Gastroesophageal sphincter (tissue), 4 donors: ENCODE results near the gene USP43. TPM values are rescaled to one million over a fixed set of nuclear protein-coding genes. Genes with fewer than 3 reads are reported as not detected.

Experiments
- ATAC-seq: fragments of 150-250 bp; one replicate; pipeline ENCODE4 v1.9.1; 2016; ENCODE audit warnings: mild to moderate bottlenecking, moderate library complexity
- H3K27ac ChIP-seq, 4 donors: fragments of 200-600 bp; sonication (generic) in 3 of 4; 1 replicate in 3 of 4; 2 replicates in 1 of 4; pipeline ENCODE4 v1.5.1; 2016 to 2019
- H3K27me3 ChIP-seq: fragments of 200-600 bp; sonication (generic); one replicate; pipeline ENCODE4 v1.5.1; 2019
- H3K36me3 ChIP-seq, 2 donors: fragments of 200-600 bp; sonication (generic); one replicate each; pipeline ENCODE4 v1.5.1; 2019; ENCODE audit warnings: control low read depth in 1 of 2
- H3K4me1 ChIP-seq, 3 donors: fragments of 200-600 bp; sonication (generic); 1 replicate in 2 of 3; 2 replicates in 1 of 3; pipeline ENCODE4 v1.5.1; 2016 to 2019; ENCODE audit warnings: control low read depth in 2 of 3
- H3K4me3 ChIP-seq, 2 donors: fragments of 200-600 bp; sonication (generic); one replicate each; pipeline ENCODE4 v1.5.1; 2019; ENCODE audit warnings: mild to moderate bottlenecking in 1 of 2, moderate library complexity in 1 of 2
- H3K9me3 ChIP-seq, 3 donors: fragments of 200-600 bp; sonication (generic); one replicate each; pipeline ENCODE4 v1.5.1; 2017 to 2019; ENCODE audit warnings: control low read depth in 2 of 3
- EP300 ChIP-seq: sonication (generic); formaldehyde crosslinking; IDR thresholded peaks from one replicate; pipeline ENCODE4 v1.6.1; 2017; ENCODE audit warnings: antibody characterized with exemption, mild to moderate bottlenecking
- POLR2A ChIP-seq, 2 donors: fragments of 450-650 bp; IDR thresholded peaks; one replicate each; pipeline ENCODE4 v1.6.1; 2017; ENCODE audit warnings: antibody characterized with exemption in 2 of 2, mild to moderate bottlenecking in 2 of 2, moderate library complexity in 1 of 2
- POLR2AphosphoS5 ChIP-seq: sonication (generic); formaldehyde crosslinking; IDR thresholded peaks from one replicate; pipeline ENCODE4 v1.6.1; 2017; ENCODE audit warnings: antibody characterized with exemption
- WGBS, 2 donors: methylation state at CpG; one replicate each; pipeline ENCODE4 v1.1.5; 2018; ENCODE audit warnings: low coverage in 1 of 2; 5-methylcytosine and 5-hydroxymethylcytosine counted together
- total RNA-seq, 4 donors: library from RNA; depleted of rRNA; stranded (reverse); fragments of >200 nt; gene quantifications; one replicate each; pipeline ENCODE4 v1.1.0, GENCODE V29; 2016
- TF ChIP-seq, protein P1 (sequence below), 4 experiments: fragments of 200-600 bp in 2 of 4; fragments of 450-650 bp in 2 of 4; sonication (generic) in 1 of 4; IDR thresholded peaks; one replicate each; pipeline ENCODE4 v1.5.1; 2017 to 2019; ENCODE audit warnings: antibody characterized with exemption in 4 of 4, mild to moderate bottlenecking in 2 of 4, moderate library complexity in 2 of 4

The USP43 gene
- total RNA-seq, 4 donors from 2014 or later, result 0.17 to 0.27 TPM; not detected in 2

DNA sequence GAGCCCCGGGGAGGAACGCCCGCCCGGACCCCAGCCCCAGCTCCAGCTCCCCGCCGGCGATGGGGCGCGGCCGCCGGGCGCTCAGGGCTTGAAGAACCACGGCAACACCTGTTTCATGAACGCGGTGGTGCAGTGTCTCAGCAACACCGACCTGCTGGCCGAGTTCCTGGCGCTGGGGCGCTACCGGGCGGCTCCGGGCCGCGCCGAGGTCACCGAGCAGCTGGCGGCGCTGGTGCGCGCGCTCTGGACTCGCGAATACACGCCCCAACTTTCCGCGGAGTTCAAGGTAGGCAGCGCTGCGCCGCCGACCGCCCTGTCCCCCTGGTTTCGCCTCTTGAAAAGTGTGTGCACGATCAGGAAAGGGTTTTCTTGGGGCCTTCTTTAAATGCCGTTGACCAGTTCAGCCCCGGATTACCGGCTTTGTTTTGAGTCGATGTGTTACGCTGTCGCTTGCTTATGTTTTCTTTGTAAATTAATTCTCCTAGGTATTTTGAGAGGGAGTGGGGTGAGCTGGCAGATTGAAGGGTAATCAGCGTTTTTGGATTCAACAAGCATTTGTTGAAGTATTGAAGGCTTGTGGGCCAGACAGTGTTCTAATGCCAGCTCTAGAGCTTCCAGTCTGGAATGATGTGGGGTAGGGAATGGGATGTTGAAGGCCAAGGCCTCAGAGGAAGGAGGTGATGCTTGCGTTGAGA, 681 bp downstream of the USP43 start:
- Histone ChIP-seq H3K4me3 (peak overlapping the region; percentile 29 to 56), H3K36me3 (no peaks in the 10 kb centered on the region), H3K27me3 (peaks cover 91% of the 10 kb centered on the region), H3K4me1 (peaks cover 0 to 24% (median 11%) of the 10 kb centered on the region in 3 donors), H3K27ac (no peak overlapping the region), H3K9me3 (no peaks in the 10 kb centered on the region)
- TF ChIP-seq POLR2A (IDR thresholded peaks at IDR 0.05) (no peak), EP300 (no peak), POLR2AphosphoS5 (no peak)
- TF ChIP-seq, protein P1, sequence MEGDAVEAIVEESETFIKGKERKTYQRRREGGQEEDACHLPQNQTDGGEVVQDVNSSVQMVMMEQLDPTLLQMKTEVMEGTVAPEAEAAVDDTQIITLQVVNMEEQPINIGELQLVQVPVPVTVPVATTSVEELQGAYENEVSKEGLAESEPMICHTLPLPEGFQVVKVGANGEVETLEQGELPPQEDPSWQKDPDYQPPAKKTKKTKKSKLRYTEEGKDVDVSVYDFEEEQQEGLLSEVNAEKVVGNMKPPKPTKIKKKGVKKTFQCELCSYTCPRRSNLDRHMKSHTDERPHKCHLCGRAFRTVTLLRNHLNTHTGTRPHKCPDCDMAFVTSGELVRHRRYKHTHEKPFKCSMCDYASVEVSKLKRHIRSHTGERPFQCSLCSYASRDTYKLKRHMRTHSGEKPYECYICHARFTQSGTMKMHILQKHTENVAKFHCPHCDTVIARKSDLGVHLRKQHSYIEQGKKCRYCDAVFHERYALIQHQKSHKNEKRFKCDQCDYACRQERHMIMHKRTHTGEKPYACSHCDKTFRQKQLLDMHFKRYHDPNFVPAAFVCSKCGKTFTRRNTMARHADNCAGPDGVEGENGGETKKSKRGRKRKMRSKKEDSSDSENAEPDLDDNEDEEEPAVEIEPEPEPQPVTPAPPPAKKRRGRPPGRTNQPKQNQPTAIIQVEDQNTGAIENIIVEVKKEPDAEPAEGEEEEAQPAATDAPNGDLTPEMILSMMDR (IDR thresholded peaks at IDR 0.05), result no peak
- ATAC-seq, result no peak
- 13% methylated on average over 3 of the region's 51 CpGs; no CpG with 5 or more reads in 1 of the 2 donors for WGBS, 2 donors

DNA sequence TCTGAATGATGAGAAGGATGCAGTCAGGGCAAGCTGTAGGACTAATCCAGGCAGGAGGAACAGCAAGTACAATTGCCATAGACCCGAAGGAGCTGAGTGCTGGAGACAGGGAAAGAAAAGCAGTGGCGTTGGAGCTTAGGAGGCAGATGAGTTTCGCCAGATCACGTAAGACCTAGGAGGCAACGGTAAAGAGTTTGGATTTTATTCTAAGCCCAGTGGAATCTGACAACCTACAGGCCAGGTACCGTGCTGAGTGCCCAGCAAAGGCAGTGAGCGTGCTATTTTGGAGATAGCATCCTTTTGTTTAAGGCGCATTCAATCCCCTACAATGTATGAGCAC, 1.2 kb downstream of the USP43 start:
- Histone ChIP-seq H3K27me3 (peaks cover 88% of the 10 kb centered on the region), H3K4me3 (no peak overlapping the region), H3K36me3 (no peaks in the 10 kb centered on the region), H3K27ac (no peak overlapping the region), H3K9me3 (no peaks in the 10 kb centered on the region), H3K4me1 (peaks cover 0 to 24% (median 11%) of the 10 kb centered on the region in 3 donors)
- TF ChIP-seq, protein P1 (IDR thresholded peaks at IDR 0.05), result no peak
- TF ChIP-seq EP300 (no peak), POLR2A (IDR thresholded peaks at IDR 0.05) (no peak), POLR2AphosphoS5 (no peak)
- 29 to 57% methylated on average over 7 to 8 of the region's 8 CpGs for WGBS, 2 donors
- ATAC-seq, result no peak

DNA sequence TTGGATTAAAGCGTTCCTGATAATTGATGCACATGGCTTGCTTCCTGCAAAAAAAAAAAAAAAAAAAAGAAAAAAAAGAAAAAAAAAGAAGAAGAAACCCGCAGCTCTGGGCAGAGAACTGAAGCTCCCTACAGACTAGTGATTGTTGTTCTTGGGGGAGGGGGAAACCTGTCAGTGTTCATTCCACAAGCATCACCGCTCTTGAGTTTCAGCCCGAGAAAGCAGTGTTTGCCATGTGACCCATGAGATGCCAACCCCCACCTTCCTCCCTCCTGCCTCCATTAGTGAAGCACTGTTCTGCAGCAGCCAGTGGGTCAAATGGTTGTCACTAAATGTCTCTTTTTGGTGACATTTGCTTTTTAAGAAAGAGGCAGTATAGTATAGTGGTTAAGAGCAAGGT, 1.7 kb downstream of the USP43 start:
- Histone ChIP-seq H3K27ac (no peak overlapping the region), H3K9me3 (no peaks in the 10 kb centered on the region), H3K27me3 (peaks cover 85% of the 10 kb centered on the region), H3K4me1 (peaks cover 0 to 24% (median 11%) of the 10 kb centered on the region in 3 donors), H3K4me3 (no peak overlapping the region), H3K36me3 (no peaks in the 10 kb centered on the region)
- 37 to 48% methylated on average over 4 of the region's 4 CpGs for WGBS, 2 donors
- TF ChIP-seq, protein P1 (IDR thresholded peaks at IDR 0.05), result no peak
- TF ChIP-seq EP300 (no peak), POLR2AphosphoS5 (no peak), POLR2A (IDR thresholded peaks at IDR 0.05) (no peak)
- ATAC-seq, result no peak

DNA sequence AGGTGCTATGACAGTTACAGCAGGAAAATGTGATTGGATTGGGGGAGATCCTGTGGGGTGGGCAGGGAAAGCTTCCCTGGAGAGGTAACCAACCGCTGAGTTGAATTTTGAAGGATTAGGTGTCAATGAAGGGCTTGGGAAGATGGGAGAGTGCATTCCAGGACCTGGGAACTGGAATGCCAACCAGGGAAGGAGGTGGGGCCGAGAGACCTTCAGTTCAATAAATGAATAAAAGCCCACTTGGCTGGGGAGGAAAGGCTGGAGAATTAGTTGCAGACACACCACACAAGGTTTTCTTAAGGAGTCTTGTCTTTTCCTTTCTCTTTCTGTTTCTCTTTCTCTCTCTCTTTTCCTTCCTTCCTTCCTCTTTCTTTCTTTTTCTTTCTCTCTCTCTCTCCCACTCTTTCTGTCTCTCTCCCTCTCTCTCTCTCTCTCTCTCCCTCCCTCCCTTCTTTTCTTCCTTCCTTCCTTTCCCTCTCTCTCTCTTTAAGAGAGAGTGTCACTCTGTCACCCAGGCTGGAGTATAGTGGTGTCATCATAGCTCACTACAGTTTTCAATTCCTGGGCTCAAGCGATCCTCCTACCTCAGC, 3.3 kb downstream of the USP43 start:
- no peak for ATAC-seq
- Histone ChIP-seq H3K4me1 (peaks cover 0 to 24% (median 11%) of the 10 kb centered on the region in 3 donors), H3K27ac (no peak overlapping the region), H3K36me3 (no peaks in the 10 kb centered on the region), H3K9me3 (no peaks in the 10 kb centered on the region), H3K27me3 (peaks cover 82% of the 10 kb centered on the region), H3K4me3 (no peak overlapping the region)
- no peak for TF ChIP-seq POLR2A (IDR thresholded peaks at IDR 0.05)
- no peak for TF ChIP-seq EP300
- TF ChIP-seq, protein P1 (IDR thresholded peaks at IDR 0.05), result no peak
- TF ChIP-seq POLR2AphosphoS5, result no peak
- 0 to 24% methylated on average over 2 of the region's 3 CpGs for whole genome bisulfite sequencing, 2 donors
